Retina (tissue), 1 donor: Measurements from ENCODE around the gene XAF1.
"Not testable (repeated sequence)": the region's sequence is repeated elsewhere in the genome, so short reads cannot be mapped to it uniquely, and the experiment has no call there.

ENCODE experiments used
- DNase-seq: peaks from one replicate; pipeline ENCODE4 v3.0.0-alpha.2; 2016

Gene XAF1

DNA sequence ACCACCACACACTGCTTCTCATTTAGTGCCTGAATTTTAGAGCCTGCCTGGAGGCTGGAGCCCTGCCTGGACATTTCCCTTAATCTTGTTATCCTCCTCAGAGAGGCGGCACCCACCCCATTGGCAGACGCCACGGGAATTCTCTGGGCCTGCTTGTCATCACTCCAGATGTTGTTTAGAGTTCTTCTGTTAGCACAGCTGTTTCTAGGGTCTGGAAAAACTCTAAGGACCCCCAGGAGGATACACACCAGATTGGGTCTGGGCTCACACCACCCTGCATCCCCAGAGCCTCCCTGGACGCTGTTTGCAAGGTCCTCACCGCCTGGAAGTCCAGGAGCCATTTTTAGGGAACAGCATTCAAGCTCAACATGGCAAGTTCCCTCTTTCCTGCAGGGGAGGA lies 565 bp upstream of the XAF1 start:
- DNase-seq: no peak

DNA sequence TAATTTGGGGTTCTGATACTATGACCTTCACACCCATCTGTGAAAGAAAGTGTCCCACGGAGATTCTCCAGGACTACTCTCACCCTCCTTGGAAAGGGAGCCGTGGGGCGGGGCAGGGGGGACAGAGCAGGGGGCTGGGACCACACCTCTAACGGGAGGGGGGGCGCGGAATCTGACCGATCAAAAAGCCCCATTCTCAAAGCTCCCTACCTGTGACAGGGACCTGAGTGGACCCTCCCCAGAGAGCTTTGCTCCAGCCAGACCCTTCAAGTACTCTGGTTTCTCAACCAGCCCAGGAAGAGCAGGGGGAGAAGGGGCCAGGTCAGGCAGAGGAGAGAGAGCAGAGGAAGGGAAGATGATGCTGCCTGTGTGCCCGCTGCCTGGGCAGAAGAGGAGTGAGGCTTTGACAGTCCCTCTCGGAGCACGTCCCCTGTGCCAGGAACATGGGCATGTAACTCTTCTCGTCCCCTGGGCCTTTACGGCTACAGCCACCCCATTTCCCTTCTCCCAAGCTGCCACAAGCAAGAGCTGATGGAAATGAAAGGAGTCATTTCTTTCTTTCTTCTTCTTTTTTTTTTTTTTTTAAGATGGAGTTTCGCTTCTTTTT lies 682 bp downstream of the XAF1 start:
- DNase-seq: no peak

- DNase-seq: no peak
Observed at GRCh38 chr17:6757747-6758146, 1.9 kb downstream of the XAF1 start.

DNA sequence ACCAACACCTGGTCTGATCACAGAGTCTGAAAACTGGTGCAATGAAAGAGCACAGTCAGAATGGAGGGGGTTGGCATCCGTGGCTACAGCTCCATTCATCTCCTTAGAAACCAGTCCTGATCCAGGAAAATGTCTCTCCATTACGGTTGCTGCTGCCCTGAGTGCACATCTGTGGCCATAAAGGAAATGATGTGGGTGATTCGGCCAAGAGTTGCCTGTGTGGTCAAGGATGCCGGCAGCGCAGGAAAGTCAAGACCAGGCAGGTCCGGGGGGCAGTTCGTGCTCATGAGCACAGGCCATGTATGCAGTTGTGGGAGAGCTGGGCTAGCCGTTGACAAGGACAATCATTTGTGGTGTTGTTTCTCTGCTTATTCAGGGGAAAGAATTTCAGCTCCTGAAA lies 5.9 kb downstream of the XAF1 start:
- no peak for DNase-seq

- DNase-seq: no peak
Observed at GRCh38 chr17:6768447-6768846, 12.6 kb downstream of the XAF1 start.

DNA sequence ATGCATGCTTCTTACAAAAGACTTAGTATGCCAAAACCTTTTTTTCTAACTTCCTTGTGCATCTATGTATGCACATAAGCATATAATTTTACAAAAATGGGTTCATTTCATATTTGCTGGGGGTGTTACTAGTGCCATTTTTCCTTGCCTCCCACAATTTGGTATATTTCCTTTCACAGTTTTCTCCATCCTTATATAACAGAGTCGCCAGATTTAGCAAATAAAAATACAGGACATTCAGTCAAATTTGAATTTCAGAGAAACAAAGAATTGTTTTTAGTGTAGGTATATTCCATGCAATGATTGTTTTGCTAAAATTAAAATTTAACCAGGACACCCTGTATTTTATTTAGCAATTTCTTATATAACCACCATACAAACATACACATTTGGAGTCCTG lies 16.2 kb downstream of the XAF1 start:
- DNase-seq: no peak

- DNase-seq: not testable (repeated sequence)
Observed at GRCh38 chr17:6774906-6775305, 19.1 kb downstream of the XAF1 start.

DNA sequence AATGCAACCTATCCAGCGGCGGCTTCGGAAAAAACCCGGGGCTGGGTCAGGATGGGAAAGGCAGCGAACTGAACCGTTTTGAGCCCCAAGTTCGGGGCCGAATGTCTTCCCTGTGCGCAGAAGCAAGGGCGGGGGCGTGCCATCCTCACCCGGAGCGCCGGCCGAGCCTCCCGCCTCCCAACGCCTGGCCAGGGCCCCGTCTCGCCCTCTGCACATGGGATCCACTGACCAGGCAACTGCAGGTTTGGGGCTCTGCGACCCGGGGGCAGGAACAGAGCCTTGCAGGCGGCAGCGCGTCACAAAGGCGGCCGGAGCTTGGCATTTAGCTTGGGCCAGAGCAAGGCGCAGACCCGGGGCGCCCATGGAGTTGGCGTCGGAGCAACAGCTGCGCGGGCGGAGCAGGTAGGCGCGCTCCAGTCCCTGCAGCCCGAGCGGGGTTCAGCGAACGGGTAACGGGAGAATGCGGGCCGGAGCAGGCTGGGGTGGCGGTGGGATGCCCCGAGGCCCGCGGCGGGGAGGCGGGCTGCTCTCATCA lies 20.1 kb downstream of the XAF1 start, which contains the start of gene FBXO39:
FBXO39 (plus strand) TSS at position 345 of the 535 bp plus-strand sequence. CDS start 3,654 bp downstream, outside the sequence.
- peak; percentile 40 for DNase-seq

GRCh38 chr17:6779411-6779810 lies 23.6 kb downstream of the XAF1 start:
- no peak for DNase-seq

- DNase-seq: no peak
Observed at GRCh38 chr17:6780001-6780400, 24.2 kb downstream of the XAF1 start.

DNA sequence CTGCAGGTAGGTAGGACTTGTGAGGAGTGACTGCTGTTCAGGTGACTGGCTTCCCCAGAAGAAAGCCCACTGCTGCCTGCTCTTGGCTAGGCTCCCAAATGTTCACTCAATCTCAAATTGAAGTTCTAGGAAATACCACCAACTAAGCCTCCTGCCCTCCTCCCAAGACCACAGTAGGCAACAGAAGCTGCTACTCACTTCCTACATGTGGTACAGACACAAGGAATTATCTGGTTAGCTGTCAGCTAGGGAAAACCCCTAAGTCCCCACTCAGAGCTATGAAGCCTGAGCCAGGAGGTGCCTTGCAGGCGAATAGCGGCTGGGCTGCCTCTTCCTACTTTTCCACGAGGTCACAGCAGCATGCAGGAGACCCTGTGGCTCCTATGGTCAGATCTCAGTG lies 25.0 kb downstream of the XAF1 start:
- DNase-seq: no peak

DNA sequence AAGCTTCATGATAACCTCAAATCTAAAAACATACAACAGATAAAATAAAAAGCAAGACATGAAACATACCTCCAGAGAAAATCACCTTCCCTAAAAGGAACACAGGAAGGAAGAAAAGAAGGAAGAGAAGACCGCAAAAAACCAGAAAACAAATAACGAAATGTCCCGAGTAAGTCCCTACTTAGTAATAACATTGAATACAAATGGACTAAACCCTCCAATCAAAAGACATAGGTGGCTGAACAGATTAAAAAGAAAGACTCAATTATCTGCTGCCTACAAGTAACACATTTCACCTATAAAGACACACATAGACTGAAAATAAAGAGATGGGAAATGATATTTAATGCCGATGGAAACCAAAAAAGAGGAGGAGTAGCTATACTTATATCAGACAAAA lies 26.4 kb downstream of the XAF1 start:
- no peak for DNase-seq

GRCh38 chr17:6786618-6787017 lies 30.8 kb downstream of the XAF1 start:
- no peak for DNase-seq

DNA sequence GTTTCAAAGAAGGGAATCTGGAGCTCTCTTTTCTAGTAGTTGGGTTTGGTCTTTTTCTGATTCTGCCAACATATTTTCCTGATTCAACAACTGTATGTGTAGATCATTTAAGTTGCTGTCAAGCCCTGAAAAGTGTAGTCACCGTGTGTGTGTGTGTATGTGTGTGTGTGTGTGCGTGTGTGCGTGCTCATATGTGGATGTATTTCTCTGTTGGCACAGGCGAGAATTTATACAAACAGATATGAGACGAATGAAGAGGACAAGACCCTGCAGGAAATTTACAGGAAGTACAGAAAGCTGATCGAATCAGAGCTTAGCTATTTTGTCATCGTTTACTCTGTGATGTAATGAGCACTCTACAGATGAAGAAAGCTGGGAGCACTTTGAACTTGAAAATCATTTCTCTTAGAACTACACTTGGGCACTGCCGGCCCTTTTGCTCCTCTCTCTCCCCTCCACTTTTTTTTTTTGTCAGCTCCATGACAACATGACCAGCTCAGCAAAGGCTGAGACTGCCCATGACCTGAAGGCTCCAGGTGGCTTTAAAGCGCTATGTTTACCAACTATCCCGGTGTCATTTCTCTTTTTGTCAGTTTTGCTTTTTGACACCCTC lies 31.3 kb downstream of the XAF1 start:
- DNase-seq: no peak

DNA sequence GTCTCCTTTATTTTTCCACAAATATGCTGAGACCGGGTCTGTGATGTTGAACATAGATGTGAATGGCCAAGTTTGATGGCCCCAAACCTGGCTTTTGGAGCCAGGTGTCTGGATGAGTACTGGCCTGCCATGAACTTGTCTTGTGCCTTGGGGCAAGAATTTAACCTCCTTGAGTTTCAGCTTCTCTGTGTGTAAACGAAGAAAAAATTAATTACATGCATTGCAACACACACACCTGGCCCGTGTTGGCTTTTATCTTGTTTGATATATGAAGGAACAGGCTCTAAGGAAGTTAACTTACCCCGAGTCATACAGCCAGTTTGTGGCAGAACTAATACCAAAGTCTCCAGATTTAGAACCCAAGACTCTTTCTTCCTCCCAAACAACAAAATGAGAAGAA lies 33.3 kb downstream of the XAF1 start:
- no peak for DNase-seq

DNA sequence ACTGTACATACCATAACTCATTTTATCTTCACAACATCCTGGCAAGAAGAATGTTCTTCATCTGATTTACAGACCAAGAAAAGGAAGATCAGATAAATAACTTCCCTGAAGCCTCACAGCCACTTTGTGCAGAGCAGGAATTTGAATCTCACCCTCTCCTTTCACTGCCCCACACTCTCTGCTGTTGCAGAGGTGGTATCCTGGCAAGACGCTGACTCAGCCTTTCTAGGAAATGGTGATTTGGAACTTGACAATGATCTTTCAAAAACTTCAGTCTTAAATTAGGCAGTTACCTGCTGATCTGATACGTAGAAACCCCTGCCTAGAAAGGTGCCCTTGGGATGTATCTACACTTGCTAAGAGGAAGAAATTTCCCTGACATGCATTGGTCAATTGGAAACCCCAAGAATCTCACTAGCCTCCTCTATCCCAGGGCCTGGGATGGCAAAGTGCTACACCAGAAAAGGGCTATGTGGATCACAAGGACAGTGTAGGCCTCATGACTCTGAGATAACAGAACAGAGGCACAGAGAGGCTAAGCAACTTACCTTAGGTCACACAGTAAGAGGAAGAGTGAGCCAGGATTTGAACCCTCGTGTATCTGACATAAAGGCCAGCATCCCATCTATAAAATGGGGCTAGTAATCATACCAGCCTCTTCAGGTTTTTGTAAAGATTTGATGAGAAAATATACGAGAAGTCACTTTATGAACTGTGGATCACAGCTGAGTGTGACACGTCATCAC lies 38.1 kb downstream of the XAF1 start:
- no peak for DNase-seq

DNA sequence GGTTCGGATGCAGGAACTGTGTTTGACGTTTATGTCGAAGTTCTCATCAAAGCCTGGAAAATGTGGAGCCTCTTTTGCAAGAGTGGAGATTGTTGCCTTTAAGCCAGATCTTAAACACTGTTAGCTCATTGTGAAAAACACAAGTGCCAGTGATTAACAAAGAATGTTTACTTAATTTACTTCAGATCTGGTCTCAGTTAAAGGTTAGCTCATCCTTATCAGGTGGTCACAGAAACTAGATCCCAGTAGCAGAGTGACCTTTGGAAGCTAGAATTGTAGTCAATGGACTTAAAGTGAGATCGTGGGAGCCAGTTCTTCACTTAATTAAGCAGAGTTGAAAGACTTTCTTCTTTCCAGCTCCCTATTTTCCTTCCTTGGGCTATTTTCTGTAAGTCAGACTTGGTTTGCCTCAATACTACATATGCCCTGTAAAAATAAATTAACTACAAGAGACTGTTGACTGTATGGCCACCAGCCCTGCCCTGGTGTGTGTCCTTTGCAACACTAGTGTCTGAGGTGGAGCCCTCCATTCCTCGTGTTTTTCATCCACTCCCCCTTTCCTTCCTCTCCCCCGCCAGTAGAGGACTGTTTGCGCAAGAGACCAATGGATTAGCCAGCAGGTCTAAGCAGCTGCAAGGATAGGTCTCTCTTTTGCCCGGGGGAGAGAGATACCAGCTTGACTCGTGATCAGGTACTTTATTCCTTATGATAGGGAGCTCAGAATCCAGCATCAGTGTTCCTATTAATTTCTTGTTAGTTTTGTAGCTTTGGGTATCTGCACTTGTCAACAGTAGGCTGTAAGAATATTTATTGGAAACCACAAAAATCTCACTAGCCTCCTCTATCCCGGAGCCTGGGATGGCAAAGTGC lies 40.4 kb downstream of the XAF1 start:
- DNase-seq: no peak

DNA sequence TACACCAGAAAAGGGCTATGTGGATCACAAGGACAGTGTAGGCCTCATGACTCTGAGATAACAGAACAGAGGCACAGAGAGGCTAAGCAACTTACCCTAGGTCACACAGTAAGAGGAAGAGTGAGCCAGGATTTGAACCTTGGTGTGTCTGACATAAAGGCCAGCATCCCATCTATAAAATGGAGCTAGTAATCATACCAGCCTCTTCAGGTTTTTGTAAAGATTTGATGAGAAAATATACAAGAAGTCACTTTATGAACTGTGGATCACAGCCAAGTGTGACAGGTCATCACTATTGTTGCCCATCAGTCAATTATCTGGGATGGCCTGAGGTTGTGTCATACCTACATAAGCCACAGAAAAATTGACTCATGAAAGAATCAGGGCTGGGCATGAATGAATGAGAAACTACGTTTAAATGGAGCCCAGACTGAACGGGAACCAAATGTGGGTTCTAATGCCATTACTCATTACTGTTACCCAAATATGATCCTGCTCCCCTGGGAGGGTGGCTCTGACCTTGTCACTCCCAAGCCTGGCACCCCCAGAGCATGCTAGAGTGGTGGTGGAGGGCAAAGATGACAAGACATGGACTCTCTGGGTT lies 41.1 kb downstream of the XAF1 start:
- no peak for DNase-seq

GRCh38 chr17:6797718-6798351 lies 42.0 kb downstream of the XAF1 start:
- DNase-seq: no peak

GRCh38 chr17:6799738-6800137 lies 43.9 kb downstream of the XAF1 start:
- DNase-seq: no peak

DNA sequence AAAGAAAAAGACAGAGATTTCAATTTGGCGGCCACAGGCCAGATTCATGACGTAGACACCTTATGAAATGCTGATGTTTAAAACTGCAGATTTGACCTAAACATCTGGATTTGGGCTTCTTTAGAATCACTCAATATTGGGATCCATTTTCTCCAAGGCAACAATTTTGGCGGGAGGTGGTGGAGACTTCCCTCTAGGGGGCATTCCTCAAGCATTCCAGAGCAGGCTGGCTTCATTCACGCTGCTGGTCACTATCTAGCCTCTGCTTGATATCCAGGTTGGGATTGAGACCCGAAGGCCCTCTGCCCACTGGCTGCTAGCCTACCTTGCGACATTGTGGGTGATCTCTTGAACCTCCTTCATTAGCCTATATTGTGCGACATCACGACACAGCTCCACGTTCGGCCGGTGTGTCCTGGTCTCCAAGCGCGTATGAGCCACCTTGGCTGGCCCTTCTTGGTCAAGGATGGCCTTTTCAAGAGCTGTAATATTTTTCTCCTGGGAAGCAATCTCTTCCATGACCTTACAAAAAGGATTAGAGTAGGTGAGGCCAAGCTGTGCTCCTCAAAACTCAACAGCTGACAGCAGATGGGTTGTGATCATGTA lies 44.7 kb downstream of the XAF1 start:
- DNase-seq: no peak

DNA sequence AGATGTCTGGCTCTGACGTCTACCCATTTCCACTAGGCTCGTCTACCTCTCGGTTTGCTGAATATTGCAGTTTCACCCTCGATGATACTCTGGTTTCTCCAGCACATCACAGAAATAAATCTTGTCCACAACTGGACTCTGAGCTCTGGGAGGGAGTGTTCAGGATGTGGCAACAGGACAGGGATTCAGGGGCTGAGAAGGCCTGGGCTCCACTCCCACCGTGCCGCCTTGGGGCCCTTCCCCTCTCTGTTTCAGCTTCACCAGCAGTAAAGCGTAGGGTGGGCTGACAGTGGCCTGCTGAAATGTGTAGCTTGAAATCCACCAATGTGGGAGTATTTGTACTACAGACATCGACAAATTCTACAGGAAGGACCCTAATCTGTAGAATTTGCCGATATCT lies 55.7 kb downstream of the XAF1 start:
- no peak for DNase-seq
